GM03348 (cell line): Measurements from ENCODE around the gene SLC4A11.
"Not testable (repeated sequence)": the region's sequence is repeated elsewhere in the genome, so short reads cannot be mapped to it uniquely, and the experiment has no call there.

Source experiments
- DNase-seq: peaks from one replicate; pipeline ENCODE4 v3.0.0; 2012; ENCODE audit warnings: low spot score

SLC4A11 gene

DNA sequence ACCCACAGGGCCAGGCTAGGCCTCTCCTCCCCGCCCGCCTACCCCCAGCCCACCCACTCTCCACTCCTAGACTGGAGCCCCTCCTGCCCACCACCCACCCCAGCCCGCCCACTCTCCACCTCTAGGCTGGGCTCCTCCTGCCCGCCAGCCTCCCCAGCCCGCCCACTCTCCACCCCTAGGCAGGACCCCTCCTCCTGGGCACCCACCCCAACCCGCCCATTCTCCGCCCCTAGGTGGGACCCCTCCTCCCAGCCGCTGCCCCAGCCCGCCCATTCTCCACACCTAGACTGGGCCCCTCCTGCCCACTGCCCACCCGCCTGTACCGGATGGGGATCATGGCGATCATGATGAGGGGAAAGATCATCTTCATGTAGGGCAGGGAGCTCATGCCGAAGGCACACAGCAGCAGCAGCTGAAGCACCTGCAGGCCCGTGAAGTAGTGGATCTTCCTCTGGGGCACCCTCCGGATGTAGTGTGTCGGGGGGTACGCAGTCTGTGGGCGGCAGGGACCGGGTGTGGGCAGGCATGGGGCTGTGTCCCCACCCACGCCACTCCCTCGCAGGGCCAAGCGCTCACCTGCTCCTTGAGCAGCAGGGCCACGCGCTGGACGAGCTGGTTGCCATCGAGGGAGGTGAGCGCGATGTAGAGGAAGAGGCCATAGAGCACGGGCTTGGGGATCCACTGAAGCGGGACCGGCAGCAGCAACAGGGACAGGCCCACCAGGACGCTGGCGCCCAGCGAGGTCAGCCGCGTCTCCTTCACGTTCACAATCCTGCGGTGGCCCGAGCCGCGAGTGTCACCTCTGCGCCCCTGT is 10.8 kb downstream of the SLC4A11 start:
- no peak for DNase-seq

DNA sequence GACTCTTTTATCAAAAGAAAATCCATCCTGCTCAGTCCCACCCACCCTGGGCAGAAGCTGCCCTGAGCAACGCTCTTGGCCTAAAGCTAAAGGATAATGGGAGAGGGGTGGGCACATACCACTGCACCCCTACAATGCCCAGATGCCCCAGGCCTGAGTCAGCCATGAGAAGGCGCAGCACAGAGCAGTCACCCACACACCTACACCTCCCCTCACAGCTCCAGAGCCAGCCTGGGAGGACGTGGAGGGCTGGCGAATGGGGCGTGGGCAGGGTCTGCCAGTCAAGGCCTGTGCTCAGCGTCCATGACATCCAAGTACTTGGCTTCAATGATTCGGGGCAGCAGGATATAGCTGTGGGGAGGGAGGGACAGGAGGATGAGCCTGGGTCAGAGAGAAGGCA is 11.5 kb downstream of the SLC4A11 start:
- DNase-seq: no peak

DNA sequence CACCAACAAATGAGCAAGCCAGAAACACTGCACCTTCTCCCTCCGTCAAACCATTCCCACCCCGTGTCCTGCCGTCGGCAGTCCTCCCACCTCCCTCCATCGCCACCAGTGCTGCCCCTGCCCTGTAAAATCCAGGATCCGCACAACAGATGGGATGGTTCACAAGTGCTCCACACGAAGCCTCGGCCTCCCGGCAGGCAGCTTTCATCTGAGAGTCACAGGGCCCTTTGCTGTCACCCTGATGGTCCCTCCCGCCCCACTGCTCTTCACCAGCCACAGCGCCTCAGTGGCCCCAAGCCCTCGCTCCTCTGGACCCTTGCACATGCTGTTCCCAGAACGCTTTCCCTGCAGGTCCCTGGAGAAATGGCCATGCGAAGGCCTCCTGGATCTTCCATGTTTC is 12.1 kb downstream of the SLC4A11 start:
- no peak for DNase-seq

DNA sequence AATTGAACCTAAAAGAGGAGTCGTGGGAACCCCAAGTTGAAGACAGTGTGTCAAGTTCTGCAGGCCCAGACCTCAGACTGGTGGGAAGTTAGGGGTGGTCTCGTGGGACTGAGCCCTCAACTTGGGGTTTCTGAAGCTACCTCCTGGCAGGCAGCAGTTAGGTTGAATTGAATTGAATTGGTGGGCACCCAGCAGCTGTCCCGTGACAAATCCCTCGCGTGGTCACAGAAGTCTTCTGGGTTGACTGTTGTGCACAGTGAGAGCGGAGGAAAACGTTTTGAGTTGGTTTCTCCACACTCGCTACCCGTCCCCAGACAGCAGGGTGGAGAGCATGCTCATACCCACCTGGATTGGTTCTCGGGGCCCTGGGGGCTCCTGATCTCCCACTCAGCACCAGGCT is 12.9 kb downstream of the SLC4A11 start:
- no peak for DNase-seq

DNA sequence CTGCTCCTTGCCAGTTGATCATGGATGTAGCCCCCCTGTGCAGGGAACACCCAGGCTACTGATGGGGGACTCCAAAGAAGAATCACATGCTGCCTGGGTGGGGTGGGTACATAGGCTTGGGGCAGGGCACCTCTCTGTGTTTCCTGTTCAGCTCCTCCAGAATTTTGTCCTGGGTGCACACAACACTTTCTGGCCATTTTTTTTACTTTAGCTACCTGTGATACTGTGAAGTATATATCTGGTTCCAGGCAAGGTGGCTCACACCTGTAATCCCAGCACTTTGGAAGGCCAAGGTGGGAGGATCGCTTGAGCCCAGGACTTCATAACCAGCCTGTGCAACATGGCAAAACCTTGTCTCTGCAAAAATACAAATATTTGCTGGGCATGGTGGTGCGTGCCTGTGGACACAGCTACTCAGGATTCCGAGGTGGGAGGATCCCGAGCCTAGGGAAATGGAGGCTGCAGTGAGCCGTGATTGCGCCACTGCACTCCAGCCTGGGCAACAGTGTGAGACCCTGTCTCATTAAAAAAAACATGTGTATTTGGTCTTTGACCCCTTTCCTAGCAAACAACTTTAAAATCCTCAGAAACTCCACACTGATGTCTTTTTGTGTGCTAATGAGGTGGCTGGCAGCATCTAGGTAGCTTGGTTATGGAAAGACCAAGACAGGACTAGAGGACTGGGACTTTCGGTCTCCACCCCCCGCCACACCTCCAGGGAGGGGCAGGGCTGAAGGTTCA is 14.1 kb downstream of the SLC4A11 start:
- DNase-seq: no peak

DNA sequence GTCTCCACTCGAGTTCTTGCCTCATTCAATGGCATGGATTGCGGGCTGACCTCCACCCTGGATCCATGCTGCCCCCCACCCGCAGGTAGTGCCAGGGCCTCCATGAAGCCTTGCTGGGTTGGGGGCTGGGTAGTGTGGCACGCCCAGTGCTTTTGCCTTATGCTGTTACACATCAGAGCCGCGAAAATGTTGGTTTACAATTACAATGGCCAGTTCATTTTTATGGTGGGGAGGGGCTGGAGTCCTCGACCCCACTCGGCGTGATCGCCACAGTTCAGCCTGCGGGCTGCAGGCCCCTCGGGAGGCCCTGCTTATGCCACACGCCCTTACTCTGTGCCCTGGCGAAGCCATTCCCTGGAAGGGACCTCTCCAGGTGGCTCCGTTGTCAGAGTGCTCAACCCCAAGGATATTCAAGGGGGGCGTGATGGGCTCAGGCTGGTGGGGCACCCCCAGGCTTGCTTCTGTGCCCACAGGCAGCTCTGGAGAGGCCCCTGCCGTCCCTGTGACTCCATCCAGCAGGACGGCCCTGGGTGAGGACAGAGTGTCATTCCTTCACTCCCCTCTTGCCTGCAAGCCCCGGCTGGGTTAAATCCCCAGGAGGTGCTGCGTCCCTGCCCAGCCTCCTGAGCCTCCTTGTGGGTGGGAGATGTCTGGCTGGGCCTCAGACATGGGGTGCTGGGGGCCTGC is 14.9 kb downstream of the SLC4A11 start:
- no peak for DNase-seq

DNA sequence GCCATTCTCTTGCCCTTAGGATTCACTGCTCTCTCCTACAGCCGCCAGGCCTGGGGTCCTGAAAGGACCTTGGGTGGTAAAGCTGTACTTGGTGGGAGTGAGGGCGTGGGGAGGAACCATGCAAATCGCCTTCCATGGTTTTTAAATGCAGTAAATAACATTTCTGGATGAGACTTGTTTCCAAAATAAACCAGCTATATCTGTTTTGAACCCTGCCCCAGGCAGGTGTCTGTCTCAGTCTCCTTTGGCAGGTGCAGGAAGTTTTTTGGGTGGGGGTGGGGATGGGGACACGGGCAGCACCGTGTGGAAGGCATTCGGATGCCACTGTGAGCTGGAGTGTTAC is 15.4 kb downstream of the SLC4A11 start:
- no peak for DNase-seq

DNA sequence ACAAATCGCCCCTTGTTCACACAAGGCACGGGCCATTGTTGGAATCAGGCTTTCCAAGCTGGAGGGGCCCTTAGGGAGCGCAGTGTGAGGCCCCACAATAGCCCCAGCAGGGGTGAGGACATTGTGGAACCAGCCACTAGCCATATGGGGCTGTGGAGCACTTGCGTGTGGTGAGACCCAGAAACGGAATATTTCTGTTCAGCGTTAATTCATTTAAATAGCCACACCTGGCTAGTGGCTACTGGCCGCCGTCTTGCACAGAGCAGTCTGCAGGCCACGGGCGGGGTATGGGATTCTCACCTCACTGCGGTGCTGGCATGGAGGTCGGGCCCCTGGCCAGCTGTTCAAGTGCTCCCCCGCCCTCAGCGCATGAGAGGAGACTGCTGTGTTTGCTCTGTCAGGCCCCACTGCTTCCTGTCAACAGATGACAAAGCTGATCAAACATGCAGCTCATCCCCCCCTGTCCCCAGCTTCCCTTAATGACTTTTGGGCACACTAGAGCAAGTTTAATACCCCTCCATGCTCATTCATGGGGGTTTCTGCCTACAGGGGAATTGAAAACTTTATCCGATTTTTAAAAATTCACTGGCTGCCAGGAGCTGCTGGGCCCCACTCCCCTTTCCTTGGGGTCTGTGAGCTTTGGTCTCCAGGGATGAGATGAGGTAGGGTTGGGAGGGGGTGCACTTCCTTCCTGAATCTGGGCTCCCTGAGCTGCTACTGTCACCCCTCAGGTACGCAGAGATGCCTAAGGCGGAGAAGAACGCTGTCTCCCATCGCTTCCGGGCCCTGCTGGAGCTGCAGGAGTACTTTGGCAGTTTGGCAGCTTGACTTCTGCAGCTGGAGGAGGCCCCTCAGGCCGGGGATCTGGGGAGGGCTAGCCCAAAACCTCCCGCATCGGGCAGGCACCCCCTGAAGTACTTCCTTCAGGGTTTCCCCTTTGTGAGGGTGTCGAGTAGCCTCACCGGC is 16.1 kb downstream of the SLC4A11 start:
- DNase-seq: no peak

DNA sequence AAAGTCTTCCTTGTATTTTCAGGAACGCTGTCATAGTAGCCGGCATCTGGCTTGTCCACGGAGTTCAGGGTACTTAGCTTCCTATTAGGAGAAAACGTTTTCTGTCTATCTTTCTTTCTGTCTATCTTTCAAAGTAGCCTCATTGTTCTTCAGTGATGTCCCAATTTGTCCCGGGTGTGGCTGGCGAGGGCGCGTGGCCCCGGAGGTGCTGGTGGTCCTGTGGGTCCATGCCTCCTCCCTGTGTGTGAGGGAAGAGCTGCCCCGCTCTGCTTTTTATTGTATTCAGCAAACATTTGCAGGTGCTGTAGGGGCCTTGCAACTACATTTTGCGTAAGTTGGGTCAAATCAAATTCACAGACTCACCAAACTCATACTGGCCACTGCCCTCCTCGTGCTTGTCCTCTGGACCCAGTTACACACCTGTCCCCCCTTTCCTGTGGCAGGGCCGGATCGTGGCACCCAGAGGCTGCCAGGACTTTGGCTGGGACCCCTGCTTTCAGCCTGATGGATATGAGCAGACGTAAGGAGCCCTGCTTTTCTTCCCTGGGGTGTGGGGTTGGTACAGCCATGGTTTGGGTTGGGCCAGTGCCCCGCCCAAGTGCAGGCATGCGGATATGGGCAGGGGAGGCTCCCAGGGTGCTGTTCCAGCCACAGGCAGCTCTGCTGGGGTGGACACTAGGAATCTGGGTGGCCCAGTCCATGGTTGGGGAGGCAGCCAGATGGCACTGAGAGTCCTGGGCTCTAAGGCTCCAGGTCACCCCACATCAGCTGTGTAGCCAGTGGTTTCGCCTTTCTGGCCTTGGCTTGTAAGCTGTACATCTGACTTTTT is 17.4 kb downstream of the SLC4A11 start:
- DNase-seq: no peak

DNA sequence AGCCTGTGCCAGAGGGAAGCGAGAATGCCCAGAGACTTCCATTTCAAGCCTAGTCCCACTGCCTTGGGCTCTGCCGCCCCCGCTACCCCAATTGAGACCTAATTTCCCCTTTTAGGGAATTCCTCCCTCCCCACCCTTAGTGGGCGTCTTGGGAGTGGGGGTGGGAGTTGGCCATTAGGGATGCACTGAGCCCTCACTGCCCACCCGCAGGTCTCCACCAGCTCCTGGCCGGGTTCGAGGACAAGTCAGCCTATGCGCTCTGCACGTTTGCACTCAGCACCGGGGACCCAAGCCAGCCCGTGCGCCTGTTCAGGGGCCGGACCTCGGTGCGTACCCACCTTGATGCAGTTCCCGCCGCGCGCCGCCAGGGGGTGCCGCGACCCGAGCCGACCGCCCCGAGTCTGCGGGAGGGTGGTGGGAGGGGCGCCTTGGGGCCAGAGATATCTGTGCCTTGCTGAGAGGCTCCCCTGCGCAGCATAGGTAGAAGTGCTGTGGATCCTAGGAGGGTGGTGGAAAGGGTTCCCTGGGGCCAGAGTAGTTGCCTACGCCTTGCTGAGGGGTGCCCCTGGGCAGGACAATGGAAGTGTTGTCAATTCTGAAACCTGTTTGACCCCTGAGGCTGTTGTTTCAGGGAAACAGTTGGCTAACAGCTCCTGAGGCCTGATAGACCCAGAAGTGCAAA is 20.5 kb downstream of the SLC4A11 start:
- peak; percentile 91 for DNase-seq

DNA sequence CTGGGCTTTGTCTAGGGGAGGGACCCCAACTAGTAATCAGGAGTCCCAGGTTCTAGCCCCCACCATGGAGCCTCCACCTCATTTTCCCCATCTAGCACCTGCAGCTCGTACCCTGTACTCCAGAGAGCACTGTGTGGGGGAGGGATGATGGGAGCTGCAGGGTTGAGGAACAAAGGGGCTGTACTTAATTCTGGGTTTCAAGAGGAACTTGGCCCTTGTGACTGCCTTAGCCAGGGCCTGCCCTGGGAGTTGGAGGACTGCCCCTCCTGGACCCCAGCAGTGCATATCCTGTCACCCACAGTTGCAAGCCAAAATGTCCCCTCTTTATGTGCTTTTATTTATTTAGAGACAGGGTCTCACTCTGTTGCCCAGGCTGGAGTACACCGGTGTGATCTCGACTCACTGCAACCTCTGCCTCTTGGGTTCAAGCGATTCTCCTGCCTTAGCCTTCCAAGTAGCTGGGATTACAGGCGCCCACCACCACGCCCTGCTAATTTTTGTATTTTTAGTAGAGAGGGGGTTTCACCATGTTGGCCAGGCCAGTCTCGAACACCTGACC is 23.6 kb downstream of the SLC4A11 start:
- not testable (repeated sequence) for DNase-seq

DNA sequence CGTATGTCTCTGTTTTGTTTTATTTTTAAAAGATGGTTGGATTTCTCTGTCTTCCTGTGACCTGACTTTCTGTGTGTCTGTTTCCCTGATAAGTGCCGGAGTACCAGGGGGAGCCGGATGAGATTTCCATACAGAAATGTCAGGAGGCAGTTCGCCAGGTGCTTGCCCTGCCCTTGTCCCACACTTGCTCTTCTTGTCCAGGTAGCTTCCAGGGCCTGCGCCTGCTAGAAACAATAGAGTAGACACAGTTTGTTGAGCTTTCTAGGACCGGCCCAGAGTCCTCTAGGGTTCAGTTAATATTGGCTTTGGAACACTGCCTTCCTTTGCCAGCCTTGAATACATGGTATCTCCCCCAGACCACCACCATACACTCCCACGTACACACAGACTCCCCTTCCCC is 25.8 kb downstream of the SLC4A11 start:
- no peak for DNase-seq

DNA sequence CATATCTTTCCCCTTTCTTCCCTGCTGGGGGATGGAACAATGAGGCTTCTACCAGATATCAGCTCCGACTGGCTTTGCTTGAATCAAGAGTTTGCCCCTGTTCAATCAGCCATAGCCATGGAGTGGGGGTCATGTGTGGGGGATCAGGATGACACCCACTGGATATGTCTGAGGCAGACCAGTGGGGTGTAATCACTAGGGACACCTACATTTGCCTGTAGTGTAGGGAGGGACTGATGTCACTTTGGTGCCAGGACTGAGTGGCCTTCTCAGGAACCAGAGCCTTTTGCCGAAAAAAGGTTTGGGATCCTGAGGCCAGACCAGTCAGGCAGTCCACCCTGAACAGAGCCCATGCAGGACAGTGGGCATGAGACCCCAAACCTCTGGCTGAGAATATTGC is 28.6 kb downstream of the SLC4A11 start:
- no peak for DNase-seq

DNA sequence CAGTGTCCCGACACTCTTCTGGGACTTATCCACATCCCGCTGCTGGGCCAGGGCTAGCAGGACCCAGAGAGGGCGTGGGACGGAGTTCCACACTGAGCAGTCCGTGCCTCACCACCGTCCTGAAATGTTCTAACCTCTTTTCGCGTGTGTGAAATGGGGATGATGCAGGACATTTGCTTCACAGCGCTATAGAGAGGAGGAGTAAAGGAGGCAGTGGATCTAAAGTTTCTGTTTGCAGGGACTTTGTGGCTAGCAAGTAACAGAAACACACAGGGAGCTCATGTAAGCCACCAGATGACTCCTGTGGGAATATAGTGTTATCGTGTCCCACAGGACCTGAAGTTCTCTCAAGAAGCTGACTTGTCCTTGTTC is 29.1 kb downstream of the SLC4A11 start:
- peak; percentile 40 for DNase-seq

DNA sequence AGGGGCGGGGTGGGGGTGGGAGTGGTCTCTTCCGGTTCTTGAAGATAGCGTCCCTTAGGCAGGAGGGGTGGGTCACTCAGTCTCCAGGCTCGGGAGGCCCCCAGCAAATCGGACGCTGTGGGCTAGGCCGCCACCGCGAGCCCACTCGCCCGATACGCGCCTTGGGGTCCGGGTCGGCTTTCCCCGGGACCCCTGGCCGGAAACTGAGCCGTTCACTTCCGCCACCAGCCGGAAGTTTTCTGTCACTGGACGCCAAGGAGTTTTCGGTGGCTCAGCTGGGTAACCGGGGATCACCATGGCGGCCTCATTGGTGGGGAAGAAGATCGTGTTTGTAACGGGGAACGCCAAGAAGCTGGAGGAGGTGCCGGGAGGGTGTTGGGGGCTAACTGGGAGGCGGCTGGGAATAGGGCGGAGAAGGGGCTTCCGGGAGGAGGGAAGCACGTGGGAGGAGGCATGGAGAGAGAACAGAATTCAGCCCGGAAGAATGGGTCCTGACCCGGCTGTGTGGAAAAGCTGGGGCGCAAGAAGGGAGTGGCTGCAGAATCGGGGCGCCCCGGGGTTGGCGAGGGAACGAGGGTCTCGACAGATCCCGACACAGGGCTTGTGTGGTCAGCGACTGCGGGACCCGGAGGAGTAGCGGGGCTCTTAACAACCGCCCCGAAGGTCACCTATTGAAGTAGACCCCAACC is 29.6 kb downstream of the SLC4A11 start, which contains the start of gene ITPA:
ITPA (plus strand) TSS at position 242 of the 689 bp plus-strand sequence; CDS start at position 296, 54 bp downstream.
- DNase-seq: peak; percentile 82

DNA sequence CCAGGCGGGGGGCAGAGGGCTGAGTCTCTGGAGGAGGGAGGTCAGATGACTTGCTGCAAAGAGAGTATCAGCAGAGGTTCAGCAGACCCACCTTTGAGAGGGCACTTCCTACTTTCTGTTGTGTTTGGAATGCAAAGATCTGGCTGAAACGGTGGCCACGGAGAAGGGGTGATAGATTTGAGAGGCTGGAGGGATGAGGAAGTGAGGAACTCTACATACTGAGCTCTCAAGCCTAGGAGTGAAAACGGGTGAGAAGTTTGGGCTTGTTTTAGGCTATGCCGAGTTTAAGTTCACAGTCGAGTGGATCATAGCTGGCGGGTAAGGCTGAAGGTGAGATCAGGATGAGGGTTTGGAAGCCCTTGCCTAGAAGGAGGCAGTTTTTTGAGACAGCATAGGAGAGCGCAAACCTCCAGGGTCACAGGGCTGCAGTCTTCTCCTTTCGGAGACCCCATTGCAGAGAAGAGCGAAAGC is 30.2 kb downstream of the SLC4A11 start:
- DNase-seq: no peak

DNA sequence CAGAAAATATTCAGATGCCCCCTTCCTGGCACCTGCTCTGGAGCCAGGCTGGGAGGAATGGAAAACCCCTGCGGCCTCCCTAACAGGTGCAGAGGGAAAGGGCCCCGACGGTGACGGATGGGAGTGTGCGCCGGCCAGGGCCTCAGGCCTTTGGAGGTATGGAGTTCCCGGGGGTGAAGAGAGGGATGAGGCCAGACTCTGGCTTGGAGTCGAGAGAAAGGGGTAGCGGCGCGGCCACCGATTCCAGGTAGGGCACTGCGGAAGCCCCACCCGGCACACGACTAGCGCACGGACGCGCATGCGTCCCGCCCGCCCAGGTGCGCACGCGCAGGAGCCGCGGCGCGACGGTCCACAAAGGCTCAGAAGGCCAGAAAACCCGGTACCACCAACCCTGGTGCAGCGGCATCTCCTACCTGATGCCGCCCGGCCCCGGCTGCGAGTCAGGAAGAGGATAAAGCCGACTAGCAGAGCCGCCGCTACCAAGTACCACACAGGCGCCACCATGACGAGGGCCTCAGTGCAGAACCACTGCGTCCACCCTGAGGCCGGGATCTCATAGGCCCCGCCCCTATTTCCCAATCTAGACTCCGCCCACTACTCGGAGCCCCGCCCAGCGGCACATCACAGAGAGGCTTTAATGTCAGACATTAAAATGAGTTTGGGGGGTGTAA is 34.7 kb downstream of the SLC4A11 start, which contains the start of gene DDRGK1:
DDRGK1 (minus strand) TSS at position 559 of the 671 bp plus-strand sequence; CDS start at position 504, 55 bp downstream.
- DNase-seq: peak; percentile 96

DNA sequence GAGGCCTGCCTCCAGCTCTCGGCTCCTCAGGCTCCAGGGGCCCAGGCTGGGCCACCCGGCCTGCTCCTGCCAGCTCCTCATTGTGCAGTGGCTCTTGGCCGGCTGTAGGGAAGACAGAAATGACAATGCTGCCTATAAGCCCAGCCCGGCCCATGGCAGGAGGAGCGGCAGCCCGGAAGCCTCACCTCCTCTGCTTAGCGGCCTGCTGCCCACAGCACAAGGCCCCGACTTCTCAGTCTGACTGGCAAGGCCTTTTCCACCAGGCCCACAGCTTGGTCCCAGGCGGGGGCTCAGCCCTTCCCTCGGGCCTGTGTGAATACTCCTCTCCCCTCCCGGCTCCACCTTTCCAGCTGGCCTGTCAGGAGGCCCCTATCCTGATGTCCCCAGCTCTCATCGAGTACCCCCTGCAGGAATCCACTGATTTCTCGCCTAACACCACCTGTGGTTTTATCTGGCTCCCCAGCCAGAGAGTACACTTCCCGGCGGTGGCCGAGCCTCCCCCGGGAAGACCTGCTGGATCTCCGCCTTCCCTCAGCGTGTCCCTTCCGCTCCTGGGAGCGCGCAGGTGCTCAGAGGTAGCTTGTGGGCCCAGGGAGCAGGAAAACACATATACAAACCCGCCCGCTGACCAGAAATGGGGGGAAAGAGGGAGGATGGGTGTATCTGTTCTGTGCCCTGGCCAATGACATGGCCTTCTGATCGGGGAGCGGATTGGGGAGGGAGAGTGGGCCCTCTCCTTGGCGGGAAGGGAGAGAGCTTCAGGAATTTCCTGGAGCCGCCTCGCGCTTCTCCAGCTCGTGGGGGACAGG is 35.5 kb downstream of the SLC4A11 start:
- DNase-seq: peak; percentile 61
